GM06990 (cell line): Measurements from ENCODE around the gene C4orf50.

ENCODE experiments used
- DNase-seq: peaks from one replicate; pipeline ENCODE4 v3.0.0-alpha.2; 2011; ENCODE audit not compliant: insufficient read length; ENCODE audit errors: extremely low read depth
- H3K27me3 ChIP-seq: replicated peaks from 2 replicates; pipeline ENCODE4 v1.6.0; 2011; ENCODE audit warnings: low read length; ENCODE audit not compliant: control insufficient read depth, insufficient read depth
- H3K36me3 ChIP-seq: 2 replicates; pipeline ENCODE4 v1.5.1; 2011; ENCODE audit warnings: low read length; ENCODE audit not compliant: control insufficient read depth, insufficient read depth
- H3K4me3 ChIP-seq: replicated peaks from 2 replicates; pipeline ENCODE4 v1.5.1; 2011; ENCODE audit warnings: low read depth, mild to moderate bottlenecking, control low read depth, low read length
- CTCF ChIP-seq: IDR thresholded peaks from 2 replicates; pipeline ENCODE4 v1.5.1; 2011; ENCODE audit warnings: low read length, control low read depth, mild to moderate bottlenecking, inconsistent platforms; ENCODE audit not compliant: insufficient read depth, poor library complexity, severe bottlenecking

The C4orf50 gene

DNA sequence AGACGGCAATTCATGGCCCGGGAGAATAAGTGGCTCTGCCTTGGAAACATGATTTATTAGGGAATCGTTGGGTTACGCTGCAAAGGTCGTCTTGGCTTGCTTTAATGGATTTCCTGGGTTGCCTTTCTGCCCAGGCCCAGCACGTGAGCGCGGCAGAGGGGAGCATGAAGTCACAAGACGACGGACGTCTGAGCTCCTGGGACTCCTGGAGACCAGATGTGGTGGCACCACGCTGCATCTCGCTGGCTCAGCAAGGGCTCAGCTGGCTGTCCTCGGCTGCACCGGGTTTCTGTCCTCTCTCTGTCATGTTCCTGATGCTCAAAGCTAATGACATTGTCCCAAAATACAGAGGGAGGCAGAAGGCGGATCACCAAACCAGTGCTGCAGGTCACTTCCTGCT, 61.2 kb downstream of the C4orf50 start:
- TF ChIP-seq CTCF, result no peak
- DNase-seq, result no peak
- Histone ChIP-seq H3K4me3 (no peak overlapping the region), H3K36me3 (no peaks in the 10 kb centered on the region), H3K27me3 (peaks cover 2% of the 10 kb centered on the region; the same call in 1 of the 2 replicates)

- Histone ChIP-seq H3K4me3 (no peak overlapping the region), H3K36me3 (no peaks in the 10 kb centered on the region), H3K27me3 (peaks cover 2% of the 10 kb centered on the region; the same call in 1 of the 2 replicates)
- TF ChIP-seq CTCF, result no peak
- DNase-seq, result peak; percentile 16
Observed at GRCh38 chr4:5956285-5957021, 61.8 kb downstream of the C4orf50 start.

- Histone ChIP-seq H3K4me3 (no peak overlapping the region), H3K27me3 (peaks cover 2% of the 10 kb centered on the region; the same call in 1 of the 2 replicates), H3K36me3 (no peaks in the 10 kb centered on the region)
- DNase-seq, result no peak
- TF ChIP-seq CTCF, result no peak
Observed at GRCh38 chr4:5955856-5956255, 62.4 kb downstream of the C4orf50 start.

DNA sequence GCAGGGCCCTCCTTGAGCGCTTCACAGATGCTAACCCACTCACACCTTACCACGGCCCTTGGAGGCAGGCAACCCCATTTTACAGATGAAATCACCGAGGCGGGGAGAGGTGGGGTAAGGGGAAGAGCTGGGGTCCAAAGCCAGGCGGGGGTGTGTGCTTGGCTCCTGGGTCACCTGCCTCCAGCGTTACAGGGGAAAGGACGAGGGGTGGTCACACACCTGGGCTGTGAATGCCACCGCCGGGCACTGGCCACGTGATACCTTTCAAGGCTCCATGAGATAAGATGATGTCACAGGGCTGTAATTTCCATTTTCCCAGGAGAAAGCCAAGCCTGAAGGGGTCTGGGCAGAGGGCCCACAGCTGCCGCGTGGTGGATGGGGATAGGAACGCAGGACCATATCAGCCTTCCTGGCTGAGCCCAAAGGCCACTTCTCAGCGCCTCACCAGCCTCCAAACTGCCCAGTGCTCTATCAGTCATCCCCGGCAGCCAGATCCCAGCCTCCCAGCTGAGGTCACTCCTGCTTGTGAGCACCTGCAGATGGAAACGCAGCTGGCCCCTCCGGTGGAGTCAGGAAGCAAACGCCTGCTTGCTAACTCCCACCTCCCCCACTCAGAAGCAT, 62.9 kb downstream of the C4orf50 start:
- no peak for DNase-seq
- no peak overlapping the region for H3K4me3 ChIP-seq
- H3K36me3 ChIP-seq, result no peaks in the 10 kb centered on the region
- H3K27me3 ChIP-seq, result peaks cover 2% of the 10 kb centered on the region; the same call in 1 of the 2 replicates
- no peak for TF ChIP-seq CTCF

DNA sequence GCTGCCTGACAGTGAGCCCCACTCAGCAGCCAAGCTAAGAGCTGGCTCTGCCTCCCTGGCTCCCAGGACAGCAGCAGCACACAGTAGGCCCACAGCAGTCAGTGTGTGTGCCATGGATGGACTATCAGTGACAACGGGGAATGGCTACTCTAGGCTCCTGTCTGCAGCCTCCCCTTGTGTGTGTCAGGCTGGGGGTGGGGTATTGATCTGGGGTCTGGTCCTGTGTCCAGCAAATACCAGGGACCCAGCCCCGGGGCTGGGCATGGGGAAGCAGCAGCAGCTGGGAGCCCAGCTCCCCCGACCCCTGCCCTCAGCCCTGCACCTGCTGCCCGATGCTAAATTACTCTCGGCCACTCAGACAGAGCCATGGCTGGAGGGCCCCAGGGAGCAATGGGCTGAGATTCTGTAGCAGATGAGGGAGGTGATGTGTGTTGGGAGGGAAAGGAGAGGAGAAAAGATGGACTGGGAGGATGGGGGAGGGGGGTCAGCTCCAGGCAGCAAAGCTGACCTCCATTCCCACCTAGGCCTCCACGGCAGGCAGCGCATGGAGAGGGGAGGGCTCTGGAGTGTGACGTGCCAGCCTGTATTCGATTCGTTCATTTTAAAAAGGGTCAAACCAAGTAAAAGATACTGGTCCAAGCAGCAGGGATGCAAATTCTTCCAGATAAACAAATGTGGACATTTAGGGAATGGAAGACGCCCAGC, 64.0 kb downstream of the C4orf50 start:
- no peak for DNase-seq
- TF ChIP-seq CTCF, result no peak
- H3K36me3 ChIP-seq, result no peaks in the 10 kb centered on the region
- H3K27me3 ChIP-seq, result peaks cover 2% of the 10 kb centered on the region; the same call in 1 of the 2 replicates
- no peak overlapping the region for H3K4me3 ChIP-seq
